OCI-LY3 (cell line): ENCODE measurements around the gene STARD3.

Experiments used
- H2AFZ ChIP-seq: fragments of 200-600, 300-600 bp; shearing (Covaris generic); 2 replicates; pipeline ENCODE4 v1.6.0; 2014; ENCODE audit warnings: antibody characterized with exemption, low read depth, low read length
- H3K27ac ChIP-seq: fragments of 200-600, 300-600 bp; sonication (generic); 2 replicates; pipeline ENCODE4 v1.5.1; 2014; ENCODE audit warnings: mild to moderate bottlenecking, low read length, moderate library complexity, mixed read lengths
- H3K27me3 ChIP-seq: fragments of 200-600, 300-600 bp; sonication (generic); 2 replicates; pipeline ENCODE4 v1.6.1; 2014; ENCODE audit warnings: low read depth, low read length, mixed read lengths
- H3K36me3 ChIP-seq: fragments of 200-600, 300-600 bp; sonication (generic); replicated peaks from 2 replicates; pipeline ENCODE3; 2014; ENCODE audit warnings: low read depth, low read length, mixed read lengths
- H3K4me1 ChIP-seq: fragments of 300-600, 200-600 bp; sonication (generic); 2 replicates; pipeline ENCODE4 v1.6.1; 2014; ENCODE audit warnings: low read length, mixed read lengths
- H3K4me2 ChIP-seq: fragments of 200-600, 300-600 bp; sonication (generic); 2 replicates; pipeline ENCODE4 v1.6.1; 2014; ENCODE audit warnings: low read length, mixed read lengths
- H3K4me3 ChIP-seq: fragments of 300-600, 200-600 bp; sonication (generic); 2 replicates; pipeline ENCODE4 v1.5.1; 2014; ENCODE audit warnings: antibody characterized with exemption, mild to moderate bottlenecking, low read length, moderate library complexity
- H3K79me2 ChIP-seq: fragments of 300-600, 200-600 bp; shearing (Covaris generic); 2 replicates; pipeline ENCODE4 v1.6.1; 2014; ENCODE audit warnings: mild to moderate bottlenecking, low read length, mixed read lengths
- H3K9ac ChIP-seq: fragments of 300-600, 200-600 bp; shearing (Covaris generic); 2 replicates; pipeline ENCODE4 v1.6.0; 2014; ENCODE audit warnings: mild to moderate bottlenecking, low read length, moderate library complexity
- H3K9me3 ChIP-seq: fragments of 200-600, 300-600 bp; shearing (Covaris generic); 2 replicates; pipeline ENCODE4 v1.6.1; 2014; ENCODE audit warnings: low read length, mixed read lengths; ENCODE audit not compliant: insufficient read depth
- H4K20me1 ChIP-seq: fragments of 200-600, 300-600 bp; sonication (generic); 2 replicates; pipeline ENCODE4 v1.6.1; 2016; ENCODE audit warnings: low read length, mixed read lengths; ENCODE audit not compliant: insufficient read depth
- EZH2phosphoT487 ChIP-seq: fragments of 200-600 bp; shearing (Covaris generic); IDR thresholded peaks from 2 replicates; pipeline ENCODE4 v1.6.1; 2018; ENCODE audit warnings: antibody characterized with exemption, mixed run types, low read depth
- TF ChIP-seq, protein P1 (sequence below): fragments of 200-600, 300-600 bp; sonication (generic); IDR thresholded peaks from 2 replicates; pipeline ENCODE4 v1.5.1; 2014; ENCODE audit warnings: antibody characterized with exemption, low read length, low read depth

The STARD3 gene

DNA sequence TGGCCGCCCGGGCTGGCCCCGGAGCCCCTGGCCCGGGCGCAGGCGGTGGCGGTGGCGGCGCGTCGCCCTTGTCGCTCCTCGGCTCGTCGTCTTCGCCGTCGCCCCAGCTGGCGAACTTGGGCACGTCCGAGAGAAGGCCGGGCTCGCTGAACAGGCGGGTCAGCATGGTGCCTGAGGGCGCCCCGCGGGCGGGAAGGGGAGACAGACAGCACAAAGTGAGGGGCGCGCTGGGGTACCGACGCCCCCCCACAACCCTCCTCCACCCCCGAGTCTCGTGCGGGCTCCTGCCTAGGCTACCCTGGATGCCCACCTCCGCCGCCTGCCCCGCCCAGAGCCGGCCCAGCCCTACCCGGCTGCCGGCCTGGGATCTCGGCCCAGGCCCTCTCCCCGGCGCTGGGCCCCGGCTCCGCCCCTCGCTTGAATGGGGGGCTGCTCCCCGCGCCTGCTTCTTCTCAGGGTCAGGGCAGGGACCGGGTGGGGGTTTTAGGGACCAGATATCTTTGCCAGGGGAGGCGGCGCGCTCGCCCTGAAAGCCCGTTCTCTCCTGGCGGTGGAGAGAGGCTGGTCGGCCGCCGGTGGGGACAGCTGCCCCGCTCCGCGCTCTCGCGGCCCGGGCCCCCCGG is 30.4 kb upstream of the STARD3 start:
- H3K4me2 ChIP-seq: no peak overlapping the region
- 0 out of 2 replicates have a peak, but pooled peaks cover 3% of the 10 kb centered on the region for H4K20me1 ChIP-seq
- H3K27ac ChIP-seq: no peak overlapping the region
- H3K4me3 ChIP-seq: no peak overlapping the region
- H3K9me3 ChIP-seq: no peaks in the 10 kb centered on the region
- no peak overlapping the region for H3K9ac ChIP-seq
- TF ChIP-seq EZH2phosphoT487: no peak
- TF ChIP-seq, protein P1, sequence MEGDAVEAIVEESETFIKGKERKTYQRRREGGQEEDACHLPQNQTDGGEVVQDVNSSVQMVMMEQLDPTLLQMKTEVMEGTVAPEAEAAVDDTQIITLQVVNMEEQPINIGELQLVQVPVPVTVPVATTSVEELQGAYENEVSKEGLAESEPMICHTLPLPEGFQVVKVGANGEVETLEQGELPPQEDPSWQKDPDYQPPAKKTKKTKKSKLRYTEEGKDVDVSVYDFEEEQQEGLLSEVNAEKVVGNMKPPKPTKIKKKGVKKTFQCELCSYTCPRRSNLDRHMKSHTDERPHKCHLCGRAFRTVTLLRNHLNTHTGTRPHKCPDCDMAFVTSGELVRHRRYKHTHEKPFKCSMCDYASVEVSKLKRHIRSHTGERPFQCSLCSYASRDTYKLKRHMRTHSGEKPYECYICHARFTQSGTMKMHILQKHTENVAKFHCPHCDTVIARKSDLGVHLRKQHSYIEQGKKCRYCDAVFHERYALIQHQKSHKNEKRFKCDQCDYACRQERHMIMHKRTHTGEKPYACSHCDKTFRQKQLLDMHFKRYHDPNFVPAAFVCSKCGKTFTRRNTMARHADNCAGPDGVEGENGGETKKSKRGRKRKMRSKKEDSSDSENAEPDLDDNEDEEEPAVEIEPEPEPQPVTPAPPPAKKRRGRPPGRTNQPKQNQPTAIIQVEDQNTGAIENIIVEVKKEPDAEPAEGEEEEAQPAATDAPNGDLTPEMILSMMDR: no peak
- H3K79me2 ChIP-seq: no peaks in the 10 kb centered on the region
- peaks cover 17% of the 10 kb centered on the region for H3K4me1 ChIP-seq
- H2AFZ ChIP-seq: no peak overlapping the region
- no peaks in the 10 kb centered on the region for H3K36me3 ChIP-seq
- H3K27me3 ChIP-seq: peaks cover 28% of the 10 kb centered on the region

DNA sequence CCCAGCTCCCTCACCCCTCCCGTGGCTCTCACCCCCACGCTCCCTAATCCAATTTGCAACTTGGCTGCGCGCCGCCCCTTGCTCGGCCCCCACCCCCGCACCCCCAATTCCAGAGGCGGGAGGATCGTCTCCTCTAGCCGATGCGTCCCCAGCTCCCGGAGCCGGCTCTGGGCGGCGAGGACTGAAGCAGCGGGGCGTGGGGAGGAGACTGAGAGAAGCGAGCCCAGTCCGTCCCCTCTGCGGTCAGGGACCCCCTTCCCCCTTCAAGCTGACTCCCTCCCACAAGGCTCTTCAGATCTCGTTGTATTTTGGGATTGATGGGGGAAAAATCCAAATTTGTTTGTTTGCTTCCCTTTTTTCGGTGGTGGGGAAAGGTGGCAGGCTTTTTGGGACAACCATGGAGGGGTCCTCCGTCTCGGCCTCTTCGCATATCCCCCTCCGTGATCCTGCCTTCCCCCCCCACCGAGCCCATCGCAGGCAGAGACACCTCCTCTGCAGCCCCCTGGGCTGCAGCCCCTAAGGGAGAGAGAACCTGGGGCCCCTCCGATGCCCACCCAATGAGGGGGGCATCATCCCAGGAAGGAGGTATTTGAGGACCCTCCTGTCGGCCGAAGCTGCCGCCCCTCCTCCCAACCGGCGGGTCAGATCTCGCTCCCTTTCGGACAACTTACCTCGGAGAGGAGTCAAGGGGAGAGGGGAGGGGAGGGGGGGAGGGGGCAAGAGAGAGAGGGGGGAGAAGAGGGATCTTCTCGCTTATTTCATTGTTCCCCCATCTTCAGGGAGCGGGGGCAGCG is 29.7 kb upstream of the STARD3 start:
- H3K27ac ChIP-seq: no peak overlapping the region
- H3K36me3 ChIP-seq: no peaks in the 10 kb centered on the region
- no peak overlapping the region for H3K4me3 ChIP-seq
- no peak overlapping the region for H3K9ac ChIP-seq
- TF ChIP-seq, protein P1: no peak
- no peak for TF ChIP-seq EZH2phosphoT487
- H3K4me2 ChIP-seq: no peak overlapping the region
- no peaks in the 10 kb centered on the region for H3K79me2 ChIP-seq
- H3K4me1 ChIP-seq: peaks cover 17% of the 10 kb centered on the region
- peaks cover 21% of the 10 kb centered on the region for H3K27me3 ChIP-seq
- H2AFZ ChIP-seq: no peak overlapping the region
- H3K9me3 ChIP-seq: no peaks in the 10 kb centered on the region
- 0 out of 2 replicates have a peak, but pooled peaks cover 3% of the 10 kb centered on the region for H4K20me1 ChIP-seq

DNA sequence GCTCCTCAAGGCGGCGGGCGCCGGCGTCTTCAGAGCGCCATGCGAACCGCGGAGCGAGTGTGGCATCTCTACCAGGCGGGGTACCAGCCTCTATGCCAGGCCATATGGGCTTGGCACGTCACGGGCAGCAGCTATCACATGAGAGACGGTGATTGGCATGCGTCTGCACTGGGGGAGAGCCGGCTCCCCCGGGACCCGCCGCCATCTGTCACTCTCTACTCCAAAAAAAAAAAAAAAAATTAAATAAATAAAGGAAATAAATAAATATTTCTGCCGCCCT is 29.2 kb upstream of the STARD3 start, which contains the start of gene NEUROD2:
NEUROD2 (minus strand) TSS at position 70 of the 280 bp plus-strand sequence. CDS start 1,321 bp downstream, outside the sequence.
- H3K9ac ChIP-seq: no peak within 1 kb of the TSS
- no peak within 1 kb of the TSS for H2AFZ ChIP-seq
- H3K9me3 ChIP-seq: no peaks in the 10 kb centered on the region
- no peak within 1 kb of the TSS for H3K4me2 ChIP-seq
- no peaks in the 10 kb centered on the region for H3K79me2 ChIP-seq
- no peaks in the 10 kb centered on the region for H4K20me1 ChIP-seq
- H3K36me3 ChIP-seq: no peaks in the 10 kb centered on the region
- peaks cover 16% of the 10 kb centered on the region for H3K27me3 ChIP-seq
- no peak within 1 kb of the TSS for H3K4me3 ChIP-seq
- TF ChIP-seq EZH2phosphoT487: no peak
- TF ChIP-seq, protein P1: no peak
- H3K27ac ChIP-seq: no peak within 1 kb of the TSS
- peaks cover 17% of the 10 kb centered on the region for H3K4me1 ChIP-seq

DNA sequence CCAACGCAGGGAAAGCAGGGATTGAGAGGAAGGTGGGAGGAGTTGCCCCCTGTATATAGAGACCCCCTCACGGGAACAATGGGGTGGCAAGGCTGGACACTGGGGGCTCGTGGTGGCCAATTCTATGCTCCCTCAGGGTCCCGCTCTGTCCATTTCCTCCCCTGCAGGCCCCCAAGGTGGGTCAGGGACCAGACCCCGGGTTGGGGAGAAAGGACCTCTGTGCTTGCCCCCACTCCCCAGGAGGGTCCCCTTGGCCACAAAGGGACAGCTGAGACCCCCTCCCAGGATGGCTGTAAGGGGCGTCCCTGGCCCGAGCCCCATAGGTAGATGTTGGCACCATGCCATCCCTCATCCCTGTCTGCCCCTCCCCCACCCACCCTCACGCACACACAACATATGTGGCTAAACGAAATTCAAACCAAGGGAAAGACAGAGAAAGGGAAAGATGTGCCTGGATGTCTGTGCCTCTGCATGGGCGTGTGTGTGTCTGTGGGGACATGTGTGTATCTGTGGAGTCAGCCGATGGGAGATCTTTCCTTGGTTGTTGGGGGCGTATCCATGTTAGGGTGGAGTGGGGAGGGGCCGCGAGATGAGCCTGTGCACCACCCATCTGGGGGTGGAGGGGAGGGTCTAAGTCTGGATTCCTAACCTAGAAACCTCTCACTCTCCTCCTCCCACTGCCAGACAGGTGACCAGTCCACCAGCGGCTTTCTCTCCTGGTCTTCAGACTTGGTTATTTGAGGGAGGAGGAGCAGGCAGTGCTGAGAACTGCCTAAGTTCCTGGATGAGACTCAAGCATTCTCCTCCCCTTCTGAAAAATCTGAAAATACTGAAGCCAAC is 28.6 kb upstream of the STARD3 start:
- TF ChIP-seq EZH2phosphoT487: no peak
- TF ChIP-seq, protein P1: no peak
- Histone ChIP-seq H3K27me3 (peaks cover 10% of the 10 kb centered on the region), H3K36me3 (no peaks in the 10 kb centered on the region)

More for the DNA sequence above, 28.6 kb upstream of the STARD3 start:
- no peaks in the 10 kb centered on the region for H3K9me3 ChIP-seq
- H3K79me2 ChIP-seq: no peaks in the 10 kb centered on the region
- H3K4me3 ChIP-seq: no peak overlapping the region
- no peak overlapping the region for H3K9ac ChIP-seq
- H3K4me2 ChIP-seq: no peak overlapping the region
- H3K27ac ChIP-seq: no peak overlapping the region
- H2AFZ ChIP-seq: no peak overlapping the region
- no peaks in the 10 kb centered on the region for H4K20me1 ChIP-seq
- peaks cover 15% of the 10 kb centered on the region for H3K4me1 ChIP-seq
